ENCODE data around the gene CASP8. TPM values are rescaled to one million over a fixed set of nuclear protein-coding genes. Genes with fewer than 3 reads are reported as not detected.
"Not testable (repeated sequence)": the region's sequence is repeated elsewhere in the genome, so short reads cannot be mapped to it uniquely, and the experiment has no call there.

CASP8 gene
- total and polyA plus RNA-seq, 2 experiments from 2014 or later: 11.7 to 20.8 TPM

GRCh38 chr2:201279079-201279478 lies 18.7 kb downstream of the CASP8 start:
- Histone ChIP-seq H3K27me3 (replicated peaks; ENCODE audit: insufficient read depth) (no peaks in the 10 kb centered on the region), H3K4me1 (ENCODE audit: insufficient read depth) (no peaks in the 10 kb centered on the region), H3K9me2 (ENCODE audit: insufficient read depth) (no peaks in the 10 kb centered on the region), H4K20me1 (ENCODE audit: insufficient read depth) (no peaks in the 10 kb centered on the region), H3F3A (ENCODE audit: insufficient read depth) (no peaks in the 10 kb centered on the region), H3K9ac (no peak overlapping the region), H3K36me3 (ENCODE audit: low read depth) (peaks cover 29% of the 10 kb centered on the region; the same call in 1 of the 2 replicates), H3K9me3 (ENCODE audit: low read depth) (no peaks in the 10 kb centered on the region), H3K79me2 (ENCODE audit: insufficient read depth) (no peaks in the 10 kb centered on the region), H3K27ac (no peak overlapping the region), H2AFZ (no peak overlapping the region), H3K4me2 (ENCODE audit: unreplicated experiment) (no peak overlapping the region), H3K4me3 (no peak overlapping the region)
- 97 to 100% methylated on average over 1 of the region's 1 CpG for WGBS, 2 experiments (ENCODE audit: low coverage in 1 of 2, low lambda C conversion rate in 2 of 2, missing lambda C conversion rate in 2 of 2)
- in situ Hi-C loops (cut with MboI): no loop called here
- no peak for TF ChIP-seq EZH2 (IDR thresholded peaks at IDR 0.05; ENCODE audit: insufficient read depth, poor library complexity, severe bottlenecking)
- TF ChIP-seq EZH2phosphoT487 (IDR thresholded peaks at IDR 0.05; ENCODE audit: insufficient read depth, low read depth): no peak
- DNase-seq: no peak

- TF ChIP-seq EZH2 (IDR thresholded peaks at IDR 0.05; ENCODE audit: insufficient read depth, poor library complexity, severe bottlenecking) (no peak), EZH2phosphoT487 (IDR thresholded peaks at IDR 0.05; ENCODE audit: insufficient read depth, low read depth) (no peak)
- no peaks in the 10 kb centered on the region for H3K27me3 ChIP-seq (replicated peaks; ENCODE audit: insufficient read depth)
- in situ Hi-C loops (cut with MboI): no loop called here
- DNase-seq: no peak
- no peaks in the 10 kb centered on the region for H3K4me1 ChIP-seq (ENCODE audit: insufficient read depth)
- H3K4me3 ChIP-seq: no peak overlapping the region
- H3K4me2 ChIP-seq (ENCODE audit: unreplicated experiment): no peak overlapping the region
- 96 to 98% methylated on average over 3 of the region's 3 CpGs for WGBS, 2 experiments (ENCODE audit: low coverage in 1 of 2, low lambda C conversion rate in 2 of 2, missing lambda C conversion rate in 2 of 2)
- H2AFZ ChIP-seq: no peak overlapping the region
- no peak overlapping the region for H3K27ac ChIP-seq
- H3K79me2 ChIP-seq (ENCODE audit: insufficient read depth): no peaks in the 10 kb centered on the region
- H3K36me3 ChIP-seq (ENCODE audit: low read depth): peaks cover 30% of the 10 kb centered on the region; the same call in 1 of the 2 replicates
- H4K20me1 ChIP-seq (ENCODE audit: insufficient read depth): no peaks in the 10 kb centered on the region
- H3K9me3 ChIP-seq (ENCODE audit: low read depth): no peaks in the 10 kb centered on the region
- no peak overlapping the region for H3K9ac ChIP-seq
- no peaks in the 10 kb centered on the region for H3F3A ChIP-seq (ENCODE audit: insufficient read depth)
- no peaks in the 10 kb centered on the region for H3K9me2 ChIP-seq (ENCODE audit: insufficient read depth)
Observed at GRCh38 chr2:201280191-201281040, 20.1 kb downstream of the CASP8 start.

GRCh38 chr2:201285499-201285898 lies 25.2 kb downstream of the CASP8 start:
- Histone ChIP-seq H3K9ac (no peak overlapping the region), H3K79me2 (ENCODE audit: insufficient read depth) (no peaks in the 10 kb centered on the region), H2AFZ (no peak overlapping the region), H3K27ac (no peak overlapping the region), H3K36me3 (ENCODE audit: low read depth) (peaks cover 28% of the 10 kb centered on the region), H3K9me2 (ENCODE audit: insufficient read depth) (no peaks in the 10 kb centered on the region), H3K4me1 (ENCODE audit: insufficient read depth) (no peaks in the 10 kb centered on the region), H3K27me3 (replicated peaks; ENCODE audit: insufficient read depth) (no peaks in the 10 kb centered on the region), H4K20me1 (ENCODE audit: insufficient read depth) (no peaks in the 10 kb centered on the region), H3F3A (ENCODE audit: insufficient read depth) (no peaks in the 10 kb centered on the region), H3K4me2 (ENCODE audit: unreplicated experiment) (no peak overlapping the region), H3K4me3 (no peak overlapping the region), H3K9me3 (ENCODE audit: low read depth) (no peaks in the 10 kb centered on the region)
- DNase-seq: no peak
- no peak for TF ChIP-seq EZH2phosphoT487 (IDR thresholded peaks at IDR 0.05; ENCODE audit: insufficient read depth, low read depth)
- no peak for TF ChIP-seq EZH2 (IDR thresholded peaks at IDR 0.05; ENCODE audit: insufficient read depth, poor library complexity, severe bottlenecking)
- 100% methylated on average over 1 of the region's 1 CpG for whole genome bisulfite sequencing, 2 experiments (ENCODE audit: low coverage in 1 of 2, low lambda C conversion rate in 2 of 2, missing lambda C conversion rate in 2 of 2)
- in situ Hi-C loops (cut with MboI): no loop called here

- H3K4me2 ChIP-seq (ENCODE audit: unreplicated experiment); H3F3A ChIP-seq (ENCODE audit: insufficient read depth); H3K27ac ChIP-seq; H3K9me3 ChIP-seq (ENCODE audit: low read depth); in situ Hi-C loops (cut with MboI); H3K9me2 ChIP-seq (ENCODE audit: insufficient read depth); H4K20me1 ChIP-seq (ENCODE audit: insufficient read depth); H3K9ac ChIP-seq; H3K4me1 ChIP-seq (ENCODE audit: insufficient read depth); H2AFZ ChIP-seq; H3K27me3 ChIP-seq (replicated peaks; ENCODE audit: insufficient read depth); DNase-seq; H3K4me3 ChIP-seq; H3K79me2 ChIP-seq (ENCODE audit: insufficient read depth): not testable (repeated sequence)
- WGBS, 2 experiments (ENCODE audit: low coverage in 1 of 2, low lambda C conversion rate in 2 of 2, missing lambda C conversion rate in 2 of 2): 81 to 84% methylated on average over 14 to 15 of the region's 15 CpGs
- H3K36me3 ChIP-seq (ENCODE audit: low read depth): peaks cover 20% of the 10 kb centered on the region
Observed at GRCh38 chr2:201290457-201291148, 30.3 kb downstream of the CASP8 start.

Measured in GM23248 (cell line).